ENCODE results near the gene GRM2.

The GRM2 gene

DNA sequence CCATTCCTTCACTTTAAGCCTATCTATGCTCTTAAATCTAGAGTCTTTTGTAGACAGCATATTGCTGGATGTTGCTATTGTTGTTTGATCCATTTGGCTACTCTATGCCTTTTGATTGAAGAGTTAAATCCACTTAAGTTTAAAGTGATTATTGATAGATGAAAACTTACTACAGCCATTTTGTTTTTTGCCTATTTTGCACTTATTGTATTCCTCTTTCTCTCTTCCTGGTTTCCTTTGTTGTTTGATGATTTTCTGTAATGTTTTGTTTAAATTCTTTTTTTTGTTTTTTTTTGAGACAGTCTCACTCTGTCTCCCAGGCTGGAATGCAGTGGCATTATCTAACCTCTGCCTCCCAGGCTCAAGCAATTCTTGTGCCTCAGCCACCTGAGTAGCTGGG is 52.3 kb downstream of the GRM2 start:
- Histone ChIP-seq H3K4me3 (ENCODE audit: low read depth in 1 of 5, low read length in 5 of 5) (no peak overlapping the region), H3K9me3 (ENCODE audit: control insufficient read depth in 5 of 5, low read length in 5 of 5) (peaks cover 2 to 29% (median 24%) of the 10 kb centered on the region in 5 donors), H3K36me3 (ENCODE audit: control insufficient read depth in 5 of 5, insufficient read depth in 5 of 5, low read length in 5 of 5) (no peaks in the 10 kb centered on the region), H3K4me1 (ENCODE audit: control insufficient read depth in 5 of 5, insufficient read depth in 5 of 5, low read length in 5 of 5) (no peaks in the 10 kb centered on the region), H3K27ac (ENCODE audit: low read depth, low read length) (no peak overlapping the region), H3K9ac (ENCODE audit: low read length in 5 of 5) (no peak overlapping the region), H3K27me3 (ENCODE audit: control insufficient read depth in 5 of 5, insufficient read depth in 4 of 5, low read length in 5 of 5) (no peaks in the 10 kb centered on the region)
